T-helper 2 cell treated with Interferon-gamma antibody and Interleukin-4, amounts not matched to agents 100 ng/mL and 5 ng/mL, for 36 hours (primary cell): ENCODE measurements around the gene TEKTIP1. TPM values are rescaled to one million over a fixed set of nuclear protein-coding genes. Genes with fewer than 3 reads are reported as not detected.

Experiments
- intact Hi-C: fragments of 100-400 bp; cut with micrococcal nuclease; formaldehyde crosslinking; loops from one replicate; pipeline ENCODE4 v1.15.1; 2023
- total RNA-seq: library from RNA; stranded (reverse); gene quantifications from 2 replicates; pipeline ENCODE4 v1.2.3, GENCODE V29; 2022

The TEKTIP1 gene
- total RNA-seq, 1 donor from 2014 or later = 4.5 TPM

DNA sequence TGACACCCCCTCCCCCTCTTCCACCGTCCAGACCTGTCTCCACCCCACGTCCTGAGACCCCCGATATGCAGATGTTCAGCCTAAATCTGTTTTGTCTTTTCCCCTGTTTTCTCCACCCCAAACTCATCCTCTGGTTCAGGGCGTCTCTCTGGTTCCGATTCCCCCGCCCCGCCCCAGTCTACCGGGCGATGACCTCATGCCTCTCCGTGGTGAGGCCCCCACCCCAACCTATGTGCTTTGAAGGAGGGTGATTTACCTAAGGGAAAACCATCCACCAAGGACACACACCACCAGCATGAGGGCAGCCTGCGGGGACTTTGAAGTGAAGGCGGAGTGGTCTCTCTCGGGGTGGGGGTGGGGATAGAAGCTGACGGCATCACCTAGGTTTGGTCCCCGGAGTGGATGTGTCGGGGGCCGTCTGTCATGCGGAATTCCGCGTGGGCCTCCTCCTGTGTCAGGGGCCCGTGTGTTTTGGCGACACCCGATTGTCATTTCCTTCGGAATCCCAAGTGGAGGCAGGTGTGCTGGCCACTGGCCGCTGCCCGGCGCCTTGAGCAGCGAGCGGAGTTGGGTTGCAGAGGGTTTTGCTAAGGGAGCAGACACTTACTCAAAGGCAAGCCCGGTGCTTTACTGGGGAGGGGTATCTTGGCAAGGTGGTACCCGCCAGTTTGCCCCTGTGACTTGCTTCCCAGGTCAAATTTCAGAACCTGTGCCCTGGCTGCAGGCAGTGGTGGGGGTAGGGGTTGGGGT is 31.4 kb upstream of the TEKTIP1 start:
- intact Hi-C loops = loop anchor here (5.0 to 10.0 kb wide), 3 partner anchors 50 to 1353 kb away; partner anchors contain the start of genes AP3D1 and MFSD12

DNA sequence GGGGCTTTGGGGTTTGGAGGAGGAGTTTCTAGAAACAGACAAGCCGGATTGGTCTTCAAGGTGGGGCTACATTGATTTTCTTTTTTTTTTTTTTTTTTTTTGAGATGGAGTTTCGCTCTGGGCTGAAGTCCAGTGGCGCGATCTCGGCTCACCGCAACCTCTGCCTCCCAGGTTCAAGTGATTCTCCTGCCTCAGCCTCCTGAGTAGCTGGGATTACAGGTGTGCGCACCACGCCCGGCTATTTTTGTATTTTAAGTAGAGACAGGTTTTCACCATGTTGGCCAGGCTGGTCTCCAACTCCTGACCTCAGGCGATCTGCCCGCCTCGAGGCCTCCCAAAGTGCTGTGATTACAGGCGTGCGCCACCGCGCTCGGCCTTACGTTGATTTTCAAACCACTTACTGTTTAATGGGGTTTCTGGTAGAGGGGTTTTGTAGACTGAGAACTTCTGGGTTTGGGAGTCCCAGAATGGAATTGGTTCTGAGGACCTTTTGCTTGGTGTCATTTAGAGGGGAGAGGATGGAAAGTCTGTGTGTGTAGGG is 30.8 kb upstream of the TEKTIP1 start:
- intact Hi-C loops = loop anchor here (5.0 to 10.0 kb wide), 3 partner anchors 49 to 1353 kb away; partner anchors contain the start of genes AP3D1 and MFSD12

DNA sequence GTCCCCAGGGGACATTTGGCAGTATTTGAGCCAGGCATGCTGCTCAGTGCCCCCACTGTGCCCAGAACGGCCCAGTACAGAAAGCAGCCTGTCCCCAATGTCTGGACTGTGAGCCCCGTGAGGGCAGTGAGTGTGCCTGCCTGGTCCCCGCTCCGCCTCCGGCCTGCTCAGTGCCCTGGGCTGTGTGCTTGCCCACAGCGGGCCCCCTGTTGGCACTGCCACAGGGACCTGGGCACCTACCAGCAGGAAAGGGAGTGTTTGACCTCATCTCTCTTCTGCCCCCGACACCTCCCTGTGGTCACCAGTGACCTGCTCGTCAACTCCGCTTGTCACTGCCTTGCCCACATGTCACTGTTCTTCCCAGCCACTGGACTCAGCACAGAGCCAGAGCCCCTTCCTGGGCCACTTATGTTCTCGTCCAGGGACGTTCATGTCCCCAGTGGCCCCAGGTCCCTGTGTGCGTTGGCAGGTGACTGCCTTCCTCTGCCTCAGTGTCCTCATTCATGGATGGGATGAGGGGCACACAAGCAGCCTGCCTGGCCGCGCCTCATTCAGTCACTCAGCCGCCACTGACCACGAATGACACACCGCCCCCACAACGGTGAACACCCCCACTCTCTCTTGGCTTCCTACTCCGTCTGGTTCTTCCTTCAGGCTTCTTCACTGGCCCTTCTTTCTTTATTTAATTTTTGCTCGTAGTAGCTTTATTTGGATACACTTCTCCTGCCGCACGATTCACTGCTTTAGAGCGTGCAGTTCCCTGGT is 30.0 kb upstream of the TEKTIP1 start:
- intact Hi-C loops = loop anchor here (5.0 to 10.0 kb wide), 3 partner anchors 48 to 1354 kb away; partner anchors contain the start of genes AP3D1 and MFSD12

DNA sequence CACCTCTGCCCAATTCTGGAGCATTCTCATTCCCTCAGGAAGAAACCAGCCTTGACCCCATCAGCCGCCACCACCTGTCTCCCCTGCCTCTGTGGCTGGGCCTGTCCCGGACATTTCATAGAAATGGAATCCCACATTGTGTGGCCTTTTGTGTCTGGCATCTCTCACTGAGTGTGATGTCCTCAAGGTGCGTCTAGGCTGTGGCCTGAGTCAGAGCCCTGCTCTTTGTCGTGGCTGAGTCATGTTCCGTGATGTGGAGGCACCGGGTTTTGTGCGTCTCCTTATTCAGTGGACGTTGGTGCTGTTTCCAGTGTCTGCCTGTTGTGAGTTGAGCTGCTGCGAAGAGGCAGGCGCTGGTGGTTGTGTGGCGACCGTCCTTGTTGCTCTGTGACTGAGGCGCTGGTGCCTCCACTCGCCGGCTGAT is 29.4 kb upstream of the TEKTIP1 start:
- intact Hi-C loops = loop anchor here (5.0 to 10.0 kb wide), 3 partner anchors 48 to 1355 kb away; partner anchors contain the start of genes AP3D1 and MFSD12

DNA sequence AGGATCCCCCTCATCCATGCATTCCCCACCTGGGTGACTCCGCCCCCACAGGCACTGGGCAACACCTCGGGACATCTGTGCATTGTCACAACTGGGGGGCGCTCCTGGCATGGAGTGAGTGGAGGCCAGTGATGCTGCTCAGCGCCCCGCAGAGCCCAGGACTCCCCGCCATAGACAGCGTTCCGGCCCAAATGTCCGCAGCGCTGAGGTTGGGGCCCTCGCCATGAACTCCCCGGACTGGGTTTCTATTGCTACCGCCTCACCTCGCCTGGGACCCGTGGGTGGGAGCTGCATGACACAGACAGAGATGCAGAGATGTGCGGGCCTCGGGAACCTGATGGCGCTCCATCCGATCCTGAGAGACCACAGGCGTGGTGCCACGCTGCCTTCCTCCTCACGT is 28.2 kb upstream of the TEKTIP1 start:
- intact Hi-C loops = no loop called here

DNA sequence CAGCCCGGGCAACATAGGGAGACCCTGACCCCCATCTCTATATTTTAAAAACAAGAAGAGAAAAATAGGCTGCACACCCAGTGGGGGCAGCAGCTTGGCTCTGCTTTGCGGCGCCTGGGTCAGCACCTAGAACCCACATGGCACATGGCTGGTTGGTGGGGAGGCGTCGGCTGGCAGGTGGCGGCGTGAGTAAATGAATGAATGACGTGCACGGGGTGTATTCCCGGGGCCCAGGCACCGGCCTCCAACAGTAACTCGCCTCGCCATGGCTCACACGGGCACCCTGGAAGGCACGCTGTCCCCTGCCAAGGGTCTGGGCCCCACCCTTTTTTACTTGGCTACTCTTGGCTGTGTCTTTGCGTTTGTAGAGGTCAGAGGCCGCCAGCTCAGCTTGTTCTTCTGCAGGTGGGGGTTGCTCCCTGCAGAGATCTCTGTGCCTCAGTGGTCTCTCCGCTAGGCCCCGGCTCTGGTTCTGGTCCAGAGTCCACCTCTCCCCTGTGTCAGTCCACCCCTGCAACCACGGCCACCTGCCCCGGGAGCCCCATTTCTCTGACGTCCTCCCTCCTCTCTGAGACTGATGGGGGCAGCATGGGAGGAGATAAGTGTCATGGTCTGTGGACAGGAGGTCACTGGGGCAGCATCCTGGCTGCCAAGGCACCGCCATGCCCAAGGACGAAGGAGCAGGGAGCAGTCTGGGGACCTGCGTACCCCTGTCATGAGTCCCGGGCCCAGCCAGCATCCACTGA is 27.3 kb upstream of the TEKTIP1 start:
- intact Hi-C loops = no loop called here

DNA sequence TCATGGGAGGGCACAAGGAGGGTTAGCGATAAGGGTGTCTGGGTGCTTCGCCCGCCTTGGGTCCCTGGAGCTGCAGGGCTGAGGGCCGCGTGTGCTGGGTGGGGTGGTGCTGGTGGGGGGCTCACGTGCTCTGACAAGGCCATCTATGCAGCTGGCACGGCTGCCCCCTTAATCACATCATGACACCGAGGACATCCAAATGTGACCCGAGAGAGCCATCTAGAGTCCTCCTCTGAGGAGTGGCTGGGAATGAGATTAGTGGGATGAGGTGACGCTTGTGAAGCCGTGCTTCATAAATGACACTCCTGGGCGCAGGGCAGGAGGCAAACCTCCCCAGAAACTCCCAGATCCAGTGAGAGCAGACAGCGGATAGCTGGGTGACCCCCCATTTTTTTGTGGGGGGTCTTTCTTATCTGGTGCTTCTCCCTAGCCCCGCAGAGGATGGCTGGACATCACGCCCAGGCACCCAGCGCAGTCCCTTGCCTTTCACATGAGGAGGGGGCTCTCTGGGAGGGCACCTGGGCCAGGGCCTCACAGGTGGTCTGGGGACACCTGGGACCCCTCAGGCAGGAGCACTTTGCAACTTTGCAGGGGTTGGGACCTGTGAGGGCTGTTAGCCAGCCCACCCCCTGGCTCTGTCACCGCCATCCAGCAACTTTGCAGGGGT is 26.3 kb upstream of the TEKTIP1 start:
- intact Hi-C loops = no loop called here

DNA sequence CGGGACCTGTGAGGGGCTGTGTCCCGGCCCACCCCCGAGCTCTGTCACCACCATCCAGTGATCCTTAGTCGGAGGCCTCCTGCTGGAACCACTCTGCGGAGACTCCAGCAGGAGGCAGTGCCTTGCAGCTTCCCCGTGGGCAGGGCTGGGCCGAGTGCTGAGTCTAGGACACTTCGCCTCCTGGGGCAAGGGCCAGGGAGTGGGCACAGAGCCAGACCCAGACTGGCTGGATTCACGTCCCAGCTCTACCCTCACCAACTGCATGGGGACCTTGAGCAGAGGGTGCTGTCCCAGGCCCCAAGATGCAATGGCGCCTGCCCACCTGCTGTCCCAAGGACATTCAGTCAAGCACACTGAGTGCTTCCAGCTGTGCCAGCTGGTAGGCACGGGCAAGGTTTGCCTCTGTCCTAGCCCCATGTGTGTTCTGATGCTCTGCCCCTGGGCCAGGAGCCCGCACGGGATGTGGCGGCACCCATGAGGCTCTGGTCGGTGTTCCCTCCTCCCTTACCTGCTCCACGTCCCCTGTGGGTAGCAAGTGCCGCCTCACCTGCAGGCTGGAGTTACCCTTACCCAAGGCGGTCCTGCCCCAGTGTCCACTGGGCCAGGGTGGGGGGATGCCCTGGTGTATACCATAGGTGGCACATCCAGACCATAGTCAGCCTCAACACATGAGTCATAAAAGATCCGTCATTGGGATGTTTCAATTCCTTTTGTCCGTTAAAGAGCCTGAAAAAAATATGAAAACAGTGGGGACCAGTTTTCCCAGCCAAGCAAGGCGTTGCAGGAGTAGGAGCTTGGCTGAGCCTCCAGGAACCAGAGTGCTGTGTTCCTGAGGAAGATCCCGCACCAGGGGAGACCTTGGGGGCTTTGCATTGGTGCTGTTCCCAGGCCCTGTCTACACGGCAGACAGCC is 25.5 kb upstream of the TEKTIP1 start:
- intact Hi-C loops = no loop called here

DNA sequence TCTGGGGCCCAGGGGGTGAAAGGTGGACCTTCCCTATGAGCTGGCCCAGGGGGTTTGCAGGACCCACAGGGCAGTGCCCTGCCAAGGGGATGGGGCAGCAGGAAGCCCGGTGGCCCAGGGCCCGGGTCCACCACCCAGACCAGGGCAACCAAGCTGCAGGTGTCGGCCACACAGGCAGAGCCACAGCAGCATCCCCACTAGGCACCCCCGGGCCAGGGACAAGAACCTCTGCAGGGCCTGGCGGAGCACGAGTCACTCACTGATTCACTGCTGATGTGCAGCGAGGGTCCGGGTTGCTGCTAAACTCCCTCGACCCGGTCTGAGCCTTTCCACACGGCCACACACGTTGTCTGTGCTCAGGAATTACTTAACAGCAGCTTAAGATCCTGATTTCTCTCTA is 24.0 kb upstream of the TEKTIP1 start:
- intact Hi-C loops = no loop called here

DNA sequence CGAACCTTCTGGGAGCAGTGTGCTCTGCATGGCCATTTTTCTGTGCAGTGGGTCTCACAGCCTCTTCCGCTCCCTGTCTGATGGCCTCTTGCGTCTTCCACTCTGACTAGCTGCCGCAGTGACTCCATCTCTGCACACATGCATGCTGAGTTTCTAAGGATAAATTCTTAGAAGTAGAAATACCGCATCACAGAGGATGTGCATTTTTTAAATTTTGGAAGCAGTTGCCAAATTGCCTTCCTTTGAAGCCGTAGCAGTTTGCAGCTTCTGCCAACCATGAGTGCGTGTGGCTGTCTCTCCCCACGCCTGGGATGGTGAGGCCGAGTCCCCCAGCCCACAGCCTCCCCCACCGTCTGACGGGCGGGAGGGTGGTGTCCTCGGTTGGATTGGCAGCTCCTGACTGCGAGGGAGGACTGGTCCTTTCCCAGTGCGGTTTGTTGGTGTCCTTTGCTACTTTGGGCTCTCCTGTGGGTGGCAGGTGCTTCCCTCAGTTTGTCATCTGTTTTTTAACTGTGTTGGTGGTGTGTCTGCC is 23.0 kb upstream of the TEKTIP1 start:
- intact Hi-C loops = no loop called here

DNA sequence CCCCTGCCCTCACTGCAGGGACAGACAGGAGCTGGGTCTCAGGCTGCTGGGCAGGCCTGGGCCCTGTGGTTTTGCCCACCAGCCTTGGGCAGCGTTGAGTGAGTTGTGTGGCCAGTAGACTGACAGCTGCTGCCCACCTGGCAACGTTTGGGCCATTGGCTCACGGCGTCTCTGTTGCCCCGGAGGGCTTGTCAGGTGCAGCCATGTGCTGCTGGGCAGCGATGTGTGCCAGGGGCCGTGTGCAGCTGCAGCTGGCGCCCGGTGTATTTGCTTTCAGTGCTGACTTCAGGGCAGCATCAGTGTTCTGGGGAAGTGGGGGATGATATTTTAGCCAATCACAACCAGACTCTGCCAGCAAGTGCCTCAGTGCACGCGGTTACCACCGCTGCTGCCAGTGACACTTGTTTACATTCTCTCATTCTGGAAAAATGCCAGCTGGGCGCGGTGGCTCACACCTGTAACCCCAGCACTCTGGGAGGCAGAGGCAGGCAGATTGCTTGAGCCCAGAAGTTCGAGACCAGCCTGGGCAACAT is 22.2 kb upstream of the TEKTIP1 start:
- intact Hi-C loops = no loop called here

DNA sequence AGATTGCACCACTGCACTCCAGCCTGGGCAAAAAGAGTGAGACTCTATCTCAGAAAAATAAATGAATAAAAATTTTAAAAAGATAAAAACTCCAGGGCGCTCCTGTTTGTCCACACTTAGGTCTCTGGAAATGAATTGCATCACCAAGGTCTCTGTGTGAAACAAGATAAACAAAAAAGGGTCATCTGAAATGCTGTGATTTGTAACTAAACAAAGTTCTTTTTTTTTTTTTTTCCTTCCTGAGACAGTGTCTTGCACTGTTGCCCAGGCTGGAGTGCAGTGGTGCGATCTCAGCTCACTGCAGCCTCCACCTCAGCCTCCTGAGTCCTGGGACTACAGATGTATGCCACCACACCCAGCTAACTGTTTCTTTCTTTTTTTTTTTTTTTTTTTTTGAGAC is 21.3 kb upstream of the TEKTIP1 start:
- intact Hi-C loops = no loop called here

DNA sequence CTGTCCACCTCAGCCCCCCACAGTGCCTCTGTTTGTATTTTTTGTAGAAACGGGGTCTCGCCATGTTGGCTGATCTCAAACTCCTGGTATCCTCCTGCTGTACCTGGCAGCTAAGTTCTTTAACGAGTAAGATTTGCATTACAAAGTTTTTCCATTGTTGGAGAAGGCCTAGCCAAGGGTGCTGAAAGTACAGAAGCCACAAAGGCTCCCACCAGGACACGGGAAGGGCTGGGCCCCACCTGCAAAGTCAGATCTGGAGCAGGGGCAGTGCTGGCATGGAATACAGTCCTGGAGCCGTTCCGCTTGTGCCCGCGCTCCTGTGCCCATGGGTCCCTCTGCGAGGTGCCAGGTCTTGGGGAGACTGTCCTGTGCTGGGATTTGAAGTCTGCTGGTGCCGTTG is 20.7 kb upstream of the TEKTIP1 start:
- intact Hi-C loops = no loop called here

DNA sequence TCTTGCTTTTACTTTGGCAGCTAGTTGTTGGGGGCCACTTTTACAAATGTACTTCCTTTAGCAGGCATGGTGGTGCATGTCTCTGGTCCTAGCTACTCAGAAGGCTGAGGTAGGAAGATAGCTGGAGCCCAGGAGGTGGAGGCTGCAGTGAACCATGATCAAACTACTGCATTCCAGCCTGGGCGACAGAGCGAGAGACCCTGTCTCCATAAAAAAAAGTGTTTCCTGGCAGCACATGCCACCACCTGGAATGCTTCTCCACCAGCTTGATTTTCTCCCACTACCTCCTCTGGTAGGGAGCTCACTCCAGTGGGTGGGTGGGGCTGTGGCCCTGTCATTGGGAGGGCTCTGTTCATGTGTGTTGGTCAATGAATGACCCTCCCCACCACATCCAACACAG is 20.3 kb upstream of the TEKTIP1 start:
- intact Hi-C loops = no loop called here

DNA sequence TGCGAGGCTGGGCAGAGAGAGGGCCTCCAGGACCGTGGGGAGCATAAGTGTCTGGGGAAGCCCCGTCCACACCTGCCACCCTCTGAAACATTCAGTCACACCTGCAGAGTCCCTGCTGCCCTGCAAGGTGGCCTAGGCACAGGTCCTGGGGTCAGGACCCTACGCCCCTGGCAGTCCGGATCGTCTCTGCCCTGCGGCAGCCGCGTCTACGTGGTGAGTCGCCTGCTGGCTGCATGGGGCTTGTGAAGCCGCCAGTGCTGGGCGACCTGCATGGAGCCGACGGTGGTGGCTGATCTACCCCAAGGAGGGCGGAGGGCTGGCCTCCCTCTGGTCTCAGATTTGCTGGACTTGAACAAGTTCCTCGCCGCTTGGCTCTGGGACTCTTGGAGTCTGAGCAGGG is 19.8 kb upstream of the TEKTIP1 start:
- intact Hi-C loops = no loop called here

DNA sequence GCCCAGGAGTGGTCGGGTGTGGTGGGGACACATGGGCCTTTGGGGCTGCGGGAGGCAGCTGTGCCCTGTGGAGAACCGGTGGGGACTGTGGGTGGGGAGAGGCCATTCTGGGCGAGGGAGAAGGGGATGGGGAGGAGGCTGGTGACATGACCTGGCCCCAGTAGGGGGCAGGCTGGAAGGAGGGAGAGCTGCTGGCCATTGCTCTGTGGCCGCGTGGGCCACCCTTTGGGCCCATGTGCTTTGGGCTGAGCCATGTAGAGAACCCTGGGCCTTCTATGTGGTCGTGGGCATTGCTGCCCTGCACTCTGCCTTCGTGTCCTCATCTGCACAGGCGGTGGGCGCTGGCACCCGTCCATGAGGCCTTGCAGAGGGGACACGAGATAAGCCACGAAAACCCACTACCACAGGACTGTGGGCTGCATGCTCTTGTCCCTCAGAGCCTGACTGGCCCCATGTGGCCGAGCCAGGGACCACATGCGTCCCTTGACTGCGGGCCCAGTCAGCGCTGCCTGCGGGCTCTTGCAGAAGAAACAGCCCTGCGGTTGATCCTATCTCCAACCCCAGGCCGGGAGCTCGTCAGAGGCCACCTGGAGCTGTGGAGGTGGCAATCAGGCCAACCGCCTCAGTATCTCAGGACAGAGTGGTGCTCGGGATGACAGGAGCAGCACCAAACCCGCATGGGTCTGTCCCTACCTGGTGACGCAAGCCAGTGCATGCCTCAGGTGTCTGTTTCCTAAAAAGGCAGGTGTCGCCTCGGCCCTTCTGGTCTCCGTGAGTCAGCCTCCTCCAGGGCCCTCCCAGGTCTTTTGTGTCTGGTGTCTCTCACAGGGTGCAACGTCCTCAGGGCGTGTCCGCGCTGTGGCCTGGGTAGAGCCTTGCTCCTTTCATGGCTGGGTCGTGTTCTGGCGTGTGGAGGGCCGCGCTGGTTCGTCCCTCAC is 18.5 kb upstream of the TEKTIP1 start:
- intact Hi-C loops = no loop called here

DNA sequence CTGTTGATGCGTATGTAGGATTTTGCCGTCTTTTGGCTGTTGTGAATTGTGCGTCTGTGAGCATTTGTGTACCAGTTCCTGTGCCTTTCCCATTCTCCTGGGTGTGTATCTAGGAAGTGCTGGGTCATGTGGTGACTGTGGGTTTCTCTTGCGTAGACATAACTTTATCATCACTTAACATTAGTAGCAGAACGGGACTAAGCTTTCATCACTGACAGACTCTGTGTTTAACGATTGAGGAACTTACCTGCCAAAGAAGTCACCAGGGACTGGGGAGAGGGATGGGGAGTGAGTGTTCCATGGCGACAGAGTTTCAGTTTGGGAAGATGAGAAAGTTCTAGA is 17.9 kb upstream of the TEKTIP1 start:
- intact Hi-C loops = no loop called here
